HG03460 (cell line): ENCODE data around the gene IL32.

Source experiments
- ATAC-seq: cut with Tn5 transposase; IDR thresholded peaks from one replicate; pipeline ENCODE4 v1.9.1; 2021; ENCODE audit not compliant: unreplicated experiment

IL32 gene, protein sequence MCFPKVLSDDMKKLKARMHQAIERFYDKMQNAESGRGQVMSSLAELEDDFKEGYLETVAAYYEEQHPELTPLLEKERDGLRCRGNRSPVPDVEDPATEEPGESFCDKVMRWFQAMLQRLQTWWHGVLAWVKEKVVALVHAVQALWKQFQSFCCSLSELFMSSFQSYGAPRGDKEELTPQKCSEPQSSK

DNA sequence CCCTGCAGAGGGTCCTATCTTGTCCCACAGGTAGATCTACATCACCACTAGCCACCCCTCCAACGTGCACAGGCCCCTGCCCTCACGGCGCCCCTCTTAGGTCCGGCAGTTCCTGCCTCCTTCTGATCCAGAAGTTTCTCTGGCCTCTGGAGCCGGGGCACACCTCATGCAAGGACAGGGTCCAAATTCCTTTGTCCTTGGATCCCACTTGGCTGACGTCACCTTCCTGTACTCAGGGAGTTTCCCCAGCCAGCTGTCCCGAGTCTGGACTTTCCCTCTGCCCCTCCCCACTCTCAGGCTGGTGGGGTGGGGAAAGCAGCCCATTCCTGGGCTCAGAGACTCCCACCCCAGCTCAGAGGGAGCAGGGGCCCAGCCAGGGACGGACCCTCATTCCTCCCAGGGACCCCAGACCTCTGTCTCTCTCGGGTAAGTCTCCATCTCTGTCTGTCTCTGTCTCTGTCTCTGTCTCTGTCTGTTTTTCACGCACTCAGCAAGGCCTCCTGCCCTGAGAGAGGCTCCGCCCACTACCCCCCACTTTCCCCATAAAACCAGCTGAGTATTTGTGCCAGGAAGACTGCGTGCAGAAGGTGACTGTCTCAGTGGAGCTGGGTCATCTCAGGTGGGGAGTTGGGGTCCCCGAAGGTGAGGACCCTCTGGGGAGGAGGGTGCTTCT is at the start of gene IL32:
TSS of gene IL32 (plus strand) at position 572 of the 673 bp plus-strand sequence. CDS start 172 bp downstream, outside the sequence.
- peak; percentile 44 for ATAC-seq

DNA sequence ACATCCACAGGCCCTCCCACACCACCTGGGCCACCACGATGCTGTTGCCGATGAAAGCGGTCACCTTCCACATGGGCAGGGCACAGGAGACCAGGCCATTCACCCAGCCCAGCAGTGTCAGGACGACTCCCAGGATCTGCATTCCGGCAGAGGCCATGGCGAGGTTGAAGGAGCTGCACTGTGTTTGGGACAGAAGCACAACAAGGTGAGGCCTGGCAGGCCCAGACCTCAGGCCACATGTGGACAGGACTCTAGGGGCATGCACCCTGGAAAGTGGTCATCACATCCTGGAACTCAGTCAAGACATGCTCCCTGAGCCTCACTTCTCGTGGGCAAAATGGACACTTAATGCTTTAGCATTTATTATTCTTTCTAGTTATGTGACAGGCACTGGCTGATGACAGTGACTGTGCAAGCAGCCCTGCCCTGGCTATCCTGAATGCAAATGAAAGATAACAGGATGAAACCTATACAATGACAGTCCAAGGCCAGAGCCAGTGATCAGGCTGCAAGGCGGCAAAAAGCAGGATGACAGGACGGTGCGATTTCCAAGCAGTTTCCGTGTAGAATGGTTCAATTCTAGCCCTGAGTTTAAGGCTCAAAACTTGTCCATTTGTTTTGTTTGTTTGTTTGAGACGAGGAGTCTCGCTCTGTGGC is 49.4 kb upstream of the IL32 start:
- no peak for ATAC-seq

DNA sequence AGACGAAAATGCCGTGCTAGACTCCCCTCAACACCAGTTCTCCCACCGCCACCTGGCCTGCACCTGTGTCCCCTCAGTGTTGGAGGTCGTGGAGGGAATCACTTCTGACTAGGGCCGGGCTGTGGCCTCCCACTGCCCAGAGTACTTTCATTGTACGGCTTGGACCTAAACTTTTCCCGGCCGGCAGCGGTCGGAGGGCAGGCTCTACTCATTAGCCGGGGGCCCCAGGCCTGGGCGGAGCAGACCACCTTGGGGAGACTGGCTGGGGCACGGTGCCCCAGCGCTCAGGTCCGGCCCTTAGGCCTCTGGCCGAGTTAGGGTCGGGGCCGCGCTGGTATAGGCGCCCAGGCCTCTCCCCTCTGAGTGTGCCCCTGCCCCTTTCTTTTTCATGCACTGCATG is 48.1 kb upstream of the IL32 start:
- no peak for ATAC-seq

DNA sequence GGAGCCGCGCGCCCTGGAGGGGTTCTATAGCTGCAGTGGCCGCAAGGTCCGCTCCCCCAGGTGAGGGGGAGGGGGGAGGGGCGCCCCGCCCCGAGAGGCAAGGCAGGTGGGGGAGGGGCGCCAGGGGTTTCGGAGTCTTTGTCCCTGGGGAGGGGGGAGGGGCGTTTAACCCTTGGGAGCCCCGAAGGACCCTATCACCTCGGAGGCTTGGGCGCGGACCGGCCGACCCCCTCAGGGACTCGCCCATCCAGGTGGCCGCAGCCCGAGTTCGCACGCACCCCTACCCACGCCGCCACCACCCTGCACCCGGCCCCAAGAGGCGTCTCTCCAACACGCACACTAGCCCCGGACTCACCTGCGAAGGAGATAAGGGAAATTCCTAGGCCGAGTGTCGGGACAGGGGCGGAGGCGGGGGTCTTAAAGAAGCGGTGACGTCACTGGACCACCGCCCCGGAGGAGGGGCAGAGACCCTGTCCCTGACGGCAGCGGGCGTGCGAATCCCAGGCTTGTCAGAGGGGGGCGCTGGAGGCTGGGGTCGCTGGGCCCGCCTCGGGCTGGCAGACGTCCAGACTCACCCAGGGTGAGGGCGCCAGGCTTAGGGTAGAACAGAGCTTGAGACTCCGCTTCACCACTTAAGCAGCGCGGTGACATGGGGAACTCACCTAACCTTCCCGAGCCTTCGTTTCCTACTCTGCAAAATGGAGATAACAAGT is 47.5 kb upstream of the IL32 start, which contains the start of gene CLDN6:
TSS of gene CLDN6 (minus strand) at position 390 of the 713 bp plus-strand sequence. CDS start 2,162 bp downstream, outside the sequence.
- ATAC-seq, result no peak

DNA sequence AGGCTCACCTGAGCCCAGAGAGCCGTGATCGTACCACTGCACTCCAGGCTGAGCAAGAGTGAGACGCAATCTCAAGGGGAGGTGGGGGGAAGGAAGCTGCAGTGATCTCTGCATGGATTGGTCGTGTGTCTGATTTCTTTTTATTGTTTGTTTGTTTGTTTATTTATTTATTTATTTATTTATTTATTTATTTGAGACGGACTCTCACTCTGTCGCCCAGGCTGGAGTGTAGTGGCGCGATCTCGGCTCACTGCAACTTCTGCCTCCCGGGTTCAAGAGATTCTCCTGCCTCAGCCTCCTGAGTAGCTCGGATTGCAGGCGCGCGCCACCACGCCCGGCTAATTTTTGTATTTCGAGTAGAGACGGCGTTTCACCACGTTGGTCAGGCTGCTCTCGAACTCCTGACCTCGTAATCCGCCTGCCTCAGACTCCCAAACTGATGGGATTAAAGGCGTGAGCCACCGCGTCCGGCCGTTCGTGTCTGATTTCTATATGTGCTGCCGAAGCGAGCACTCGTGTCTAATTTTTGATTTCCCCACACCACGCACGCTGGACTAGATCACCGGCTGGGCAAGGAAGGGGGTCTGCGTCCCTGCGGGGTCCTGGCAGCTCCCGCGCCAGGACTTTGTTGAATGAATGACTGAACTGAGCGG is 45.7 kb upstream of the IL32 start:
- no peak for ATAC-seq

DNA sequence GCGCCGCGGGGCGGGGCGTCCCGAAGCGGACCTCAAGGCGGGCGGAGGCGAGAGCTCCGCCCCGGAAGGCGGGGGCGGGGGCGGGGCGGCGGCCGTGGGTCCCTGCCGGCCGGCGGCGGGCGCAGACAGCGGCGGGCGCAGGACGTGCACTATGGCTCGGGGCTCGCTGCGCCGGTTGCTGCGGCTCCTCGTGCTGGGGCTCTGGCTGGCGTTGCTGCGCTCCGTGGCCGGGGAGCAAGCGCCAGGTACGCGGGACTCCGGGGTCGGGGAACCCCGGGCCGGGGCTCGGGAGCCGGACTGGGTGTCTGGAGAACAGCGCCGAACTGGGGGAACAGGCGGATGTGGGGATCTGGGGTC is 45.2 kb upstream of the IL32 start, which contains the start of gene TNFRSF12A:
TSS of gene TNFRSF12A (plus strand) at position 122 of the 357 bp plus-strand sequence. CDS start at position 152, 30 bp downstream.
- no peak for ATAC-seq

DNA sequence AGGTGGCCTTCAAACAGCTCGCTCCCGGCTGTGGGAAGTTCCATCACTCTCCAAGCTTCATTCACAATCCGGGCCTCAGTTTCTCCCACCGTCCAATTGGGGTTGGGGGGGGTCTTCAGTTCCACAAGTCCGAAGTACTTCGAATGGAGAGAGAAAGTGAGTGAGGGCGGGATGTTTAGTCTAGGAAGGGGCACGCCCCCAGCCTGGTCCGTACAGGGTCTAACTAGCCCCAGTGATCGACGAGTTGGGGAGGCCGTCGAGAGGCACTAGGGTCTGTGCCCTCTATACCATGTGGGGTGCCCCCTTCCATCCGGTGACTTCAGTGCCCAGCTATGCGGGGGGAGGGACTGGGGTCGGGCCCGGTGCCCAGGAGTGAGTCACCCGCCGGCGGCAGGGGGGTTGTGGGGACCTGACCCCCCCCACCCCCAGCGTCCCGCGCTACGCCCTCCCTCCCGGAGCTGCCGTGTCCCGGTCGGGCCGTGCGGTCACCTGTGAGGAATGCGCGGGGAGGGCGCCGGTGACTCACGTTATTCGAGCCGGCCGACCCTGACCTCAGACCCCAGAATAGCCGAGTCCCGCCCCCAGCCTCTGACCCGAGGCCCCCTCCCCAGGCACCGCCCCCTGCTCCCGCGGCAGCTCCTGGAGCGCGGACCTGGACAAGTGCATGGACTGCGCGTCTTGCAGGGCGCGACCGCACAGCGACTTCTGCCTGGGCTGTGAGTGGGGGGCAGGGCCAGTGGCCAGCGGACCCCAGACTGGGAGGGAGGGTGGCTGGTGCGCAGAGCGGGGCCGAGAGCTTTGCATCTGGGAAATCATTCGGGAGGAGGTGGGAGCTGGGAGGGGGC is 44.6 kb upstream of the IL32 start:
- no peak for ATAC-seq

DNA sequence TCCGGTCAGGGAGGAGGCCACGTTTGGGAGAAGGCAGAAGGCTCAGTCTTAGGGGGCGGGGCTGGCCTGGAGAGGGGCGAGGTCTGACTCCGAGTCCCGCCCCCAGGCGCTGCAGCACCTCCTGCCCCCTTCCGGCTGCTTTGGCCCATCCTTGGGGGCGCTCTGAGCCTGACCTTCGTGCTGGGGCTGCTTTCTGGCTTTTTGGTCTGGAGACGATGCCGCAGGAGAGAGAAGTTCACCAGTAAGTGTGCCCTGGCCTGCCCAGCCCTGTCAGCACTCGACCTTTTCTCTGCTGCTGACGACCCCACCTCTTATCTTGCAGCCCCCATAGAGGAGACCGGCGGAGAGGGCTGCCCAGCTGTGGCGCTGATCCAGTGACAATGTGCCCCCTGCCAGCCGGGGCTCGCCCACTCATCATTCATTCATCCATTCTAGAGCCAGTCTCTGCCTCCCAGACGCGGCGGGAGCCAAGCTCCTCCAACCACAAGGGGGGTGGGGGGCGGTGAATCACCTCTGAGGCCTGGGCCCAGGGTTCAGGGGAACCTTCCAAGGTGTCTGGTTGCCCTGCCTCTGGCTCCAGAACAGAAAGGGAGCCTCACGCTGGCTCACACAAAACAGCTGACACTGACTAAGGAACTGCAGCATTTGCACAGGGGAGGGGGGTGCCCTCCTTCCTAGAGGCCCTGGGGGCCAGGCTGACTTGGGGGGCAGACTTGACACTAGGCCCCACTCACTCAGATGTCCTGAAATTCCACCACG is 43.8 kb upstream of the IL32 start:
- ATAC-seq, result no peak

DNA sequence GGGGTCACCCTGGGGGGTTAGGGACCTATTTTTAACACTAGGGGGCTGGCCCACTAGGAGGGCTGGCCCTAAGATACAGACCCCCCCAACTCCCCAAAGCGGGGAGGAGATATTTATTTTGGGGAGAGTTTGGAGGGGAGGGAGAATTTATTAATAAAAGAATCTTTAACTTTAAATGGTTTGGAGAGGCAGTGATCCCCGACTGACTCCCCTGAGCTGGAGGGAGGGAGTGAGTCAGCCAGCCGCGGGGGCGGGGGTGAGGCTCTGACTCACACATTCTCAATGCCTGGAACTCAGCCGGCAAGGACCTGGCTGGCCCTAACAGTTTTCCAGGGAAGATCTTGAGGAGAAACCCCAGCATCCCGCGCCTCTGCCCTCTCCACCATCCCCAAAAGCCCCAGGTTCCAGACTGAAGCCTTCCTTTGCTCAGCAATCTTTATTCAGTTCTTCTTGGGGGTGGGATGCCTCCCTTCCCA is 43.2 kb upstream of the IL32 start:
- no peak for ATAC-seq

DNA sequence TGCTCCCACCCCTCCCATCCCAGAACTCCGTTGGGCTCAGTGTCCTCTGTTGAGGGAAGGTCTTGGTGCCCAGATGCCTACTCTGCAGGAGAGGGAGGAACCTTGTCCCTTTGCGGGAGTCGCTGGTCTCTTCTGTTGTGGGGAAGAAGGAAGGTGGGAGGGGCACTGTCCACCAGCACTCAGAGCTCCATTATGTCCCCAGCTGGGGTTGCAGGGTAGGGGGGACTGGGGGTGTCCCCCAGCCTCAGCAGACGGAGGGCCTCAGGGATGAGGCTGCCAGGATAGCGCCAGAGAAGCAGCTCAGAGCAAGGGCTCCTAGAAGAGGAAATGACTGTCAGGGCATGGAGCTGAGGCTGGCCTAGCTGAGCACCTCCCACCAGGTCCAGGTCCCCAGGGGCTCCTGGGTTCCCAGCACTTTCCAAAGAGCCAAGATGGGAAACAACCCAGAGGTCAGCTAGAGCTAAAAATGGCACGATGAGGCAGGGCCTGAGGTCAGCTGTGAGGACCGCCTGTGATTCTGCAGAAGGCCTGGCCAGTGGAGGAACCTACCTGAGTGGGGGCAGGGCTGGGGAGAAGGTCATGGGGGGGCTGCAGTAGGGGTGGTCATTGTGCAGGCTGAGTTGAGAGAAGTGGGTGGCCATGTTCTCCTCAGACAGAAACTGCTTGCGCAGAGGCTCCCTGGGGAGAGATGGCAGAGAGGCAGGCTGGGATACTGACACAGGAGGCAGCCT is 42.6 kb upstream of the IL32 start:
- ATAC-seq, result no peak

DNA sequence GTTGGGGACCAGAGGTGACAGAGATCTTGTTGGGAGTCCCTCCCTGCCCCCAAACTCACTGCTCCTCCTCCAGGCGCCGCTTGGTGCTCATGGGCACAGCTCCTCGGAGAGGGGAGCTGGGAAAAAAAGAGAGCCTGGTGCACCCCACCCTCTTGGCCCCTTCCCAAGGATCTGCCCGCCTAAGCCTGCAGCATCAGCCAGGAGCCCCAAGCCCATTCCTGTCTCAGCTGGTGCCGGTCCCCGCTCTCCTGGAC is 42.1 kb upstream of the IL32 start:
- no peak for ATAC-seq

DNA sequence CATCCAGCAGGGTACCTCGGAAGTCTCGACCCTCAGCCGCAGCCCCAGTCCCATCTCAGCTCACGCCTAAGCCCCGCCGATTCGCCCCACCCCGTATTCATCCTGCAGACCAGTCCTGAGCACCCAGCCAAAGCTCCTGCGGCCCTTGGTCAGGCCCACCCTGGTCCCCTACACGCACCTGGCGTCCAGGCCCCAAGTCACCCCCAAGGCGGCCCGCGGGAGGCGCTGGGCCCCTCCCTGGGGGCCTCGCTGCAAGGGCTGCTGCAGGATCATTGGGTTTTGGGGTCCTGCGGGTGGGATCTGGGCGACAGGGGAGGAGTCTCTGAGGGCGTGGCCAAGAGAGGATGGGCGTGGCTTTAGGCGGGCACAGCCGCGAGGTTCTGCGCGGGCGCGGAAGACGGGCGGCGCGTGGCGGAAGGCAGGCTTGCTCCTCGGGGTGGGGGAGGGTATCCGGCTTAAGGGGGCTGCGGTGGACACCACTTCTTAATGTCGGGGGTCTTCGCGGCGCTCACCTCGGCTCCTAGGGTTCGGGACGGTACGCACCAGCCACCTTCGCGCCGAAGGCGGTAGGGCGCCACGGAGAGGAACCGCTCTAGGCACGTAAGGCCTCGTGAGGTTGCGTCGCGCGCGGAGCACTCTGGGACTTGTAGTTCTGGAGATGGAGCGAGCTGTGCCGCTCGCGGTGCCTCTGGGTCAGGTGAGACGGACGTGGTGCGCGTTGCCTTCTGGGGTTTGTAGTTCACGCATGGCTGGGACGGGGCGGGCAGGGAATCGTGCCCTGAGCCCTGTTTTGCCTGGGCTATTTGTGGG is 41.6 kb upstream of the IL32 start, which contains the start of the genes HCFC1R1 and THOC6:
TSS of gene HCFC1R1 (minus strand) at position 274 of the 810 bp plus-strand sequence. CDS start at position 273, 1 bp downstream.
TSS of gene THOC6 (plus strand) at position 367 of the 810 bp plus-strand sequence. CDS start at position 659, 292 bp downstream.
- peak; percentile 67 for ATAC-seq

DNA sequence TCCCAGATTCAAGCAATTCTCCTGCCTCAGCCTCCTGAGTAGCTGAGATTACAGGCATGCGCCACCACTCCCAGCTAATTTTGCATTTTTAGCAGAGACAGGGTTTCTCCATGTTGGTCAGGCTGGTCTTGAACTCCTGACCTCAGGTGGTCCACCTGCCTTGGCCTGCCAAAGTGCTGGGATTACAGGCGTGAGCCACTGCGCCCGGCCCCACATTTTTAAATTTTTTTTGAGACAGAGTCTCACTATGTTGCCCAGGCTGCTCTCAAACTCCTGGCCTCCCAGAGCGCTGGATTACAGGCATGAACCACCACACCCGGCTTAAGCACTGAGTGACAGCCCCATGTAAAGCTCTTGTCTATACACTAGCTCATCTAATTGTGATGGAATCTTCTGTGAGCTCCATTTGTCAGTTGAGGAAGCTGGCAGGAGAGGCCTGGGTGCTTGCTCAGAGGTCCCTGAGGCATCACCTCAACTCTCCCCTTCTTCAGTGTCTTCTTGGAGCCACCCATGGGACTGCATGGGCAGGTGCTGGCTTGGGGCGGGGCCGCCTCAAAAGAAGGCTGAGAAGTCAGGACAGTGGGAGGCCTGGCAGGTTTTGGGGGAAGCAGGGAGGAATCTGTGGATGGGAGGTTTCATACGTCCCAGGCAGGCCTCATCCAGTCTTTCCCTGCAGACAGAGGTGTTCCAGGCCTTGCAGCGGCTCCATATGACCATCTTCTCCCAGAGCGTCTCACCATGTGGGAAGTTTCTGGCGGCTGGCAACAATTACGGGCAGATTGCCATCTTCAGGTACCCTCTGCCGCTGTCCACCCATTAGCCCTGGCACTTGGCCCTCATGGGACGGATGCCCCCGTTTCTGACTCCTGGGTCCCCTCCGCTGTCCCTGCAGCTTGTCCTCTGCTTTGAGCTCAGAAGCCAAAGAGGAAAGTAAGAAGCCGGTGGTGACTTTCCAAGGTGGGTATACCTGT is 40.1 kb upstream of the IL32 start:
- ATAC-seq, result no peak

DNA sequence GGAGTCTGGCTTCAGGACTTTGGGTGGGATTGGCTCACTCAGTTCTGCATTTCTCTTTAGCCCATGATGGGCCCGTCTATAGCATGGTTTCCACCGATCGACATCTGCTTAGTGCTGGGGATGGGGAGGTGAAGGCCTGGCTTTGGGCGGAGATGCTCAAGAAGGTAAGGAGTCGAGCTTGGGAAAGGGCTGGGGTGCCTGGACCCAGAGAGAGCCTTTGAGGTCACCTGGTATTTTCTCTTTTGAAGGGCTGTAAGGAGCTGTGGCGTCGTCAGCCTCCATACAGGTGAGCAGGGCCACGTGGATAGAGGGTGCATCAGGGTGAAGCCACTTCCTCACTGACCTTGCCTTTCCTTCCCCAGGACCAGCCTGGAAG is 39.4 kb upstream of the IL32 start:
- no peak for ATAC-seq

DNA sequence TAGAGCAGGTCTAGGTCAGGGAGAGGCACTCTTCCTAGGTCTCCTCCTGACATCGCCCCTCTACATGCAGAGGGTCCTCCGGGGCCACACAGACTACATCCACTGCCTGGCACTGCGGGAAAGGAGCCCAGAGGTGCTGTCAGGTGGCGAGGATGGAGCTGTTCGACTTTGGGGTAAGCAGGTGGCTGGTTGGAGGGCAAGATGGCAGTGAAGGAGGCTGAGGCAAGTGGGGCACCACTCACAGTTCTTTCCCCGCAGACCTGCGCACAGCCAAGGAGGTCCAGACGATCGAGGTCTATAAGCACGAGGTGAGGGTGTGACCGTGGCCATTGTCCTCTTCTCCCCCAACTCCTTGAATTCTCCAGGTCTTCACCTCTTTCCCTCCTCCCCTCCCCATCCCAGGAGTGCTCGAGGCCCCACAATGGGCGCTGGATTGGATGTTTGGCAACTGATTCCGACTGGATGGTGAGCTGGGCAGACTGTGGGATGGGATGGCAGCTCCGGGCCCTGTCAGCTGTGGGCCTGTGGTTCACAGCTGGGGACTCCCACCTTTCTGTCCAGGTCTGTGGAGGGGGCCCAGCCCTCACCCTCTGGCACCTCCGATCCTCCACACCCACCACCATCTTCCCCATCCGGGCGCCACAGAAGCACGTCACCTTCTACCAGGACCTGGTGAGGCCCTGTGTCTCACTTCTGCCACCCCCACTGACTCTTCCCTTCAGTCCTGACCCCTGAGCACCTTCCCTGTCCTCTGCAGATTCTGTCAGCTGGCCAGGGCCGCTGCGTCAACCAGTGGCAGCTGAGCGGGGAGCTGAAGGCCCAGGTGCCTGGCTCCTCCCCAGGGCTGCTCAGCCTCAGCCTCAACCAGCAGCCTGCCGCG is 38.6 kb upstream of the IL32 start:
- ATAC-seq, result no peak

DNA sequence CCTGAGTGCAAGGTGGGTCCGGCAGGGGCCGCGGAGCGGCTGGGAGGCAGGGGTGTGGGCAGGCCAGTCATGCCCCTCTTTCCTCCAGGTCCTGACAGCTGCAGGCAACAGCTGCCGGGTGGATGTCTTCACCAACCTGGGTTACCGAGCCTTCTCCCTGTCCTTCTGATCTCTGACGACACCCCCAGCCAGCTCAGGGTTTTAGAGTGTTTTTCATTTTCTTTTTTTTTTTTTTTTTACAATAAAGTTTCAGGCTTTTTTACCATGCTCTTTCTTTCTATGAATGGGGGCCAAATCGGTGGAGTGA is 38.0 kb upstream of the IL32 start:
- ATAC-seq, result no peak
